Thymus (tissue), 11 donors: Measurements from ENCODE around the gene RBFOX2. TPM values are rescaled to one million over a fixed set of nuclear protein-coding genes. Genes with fewer than 3 reads are reported as not detected.
A peak's percentile ranks its signal among the peaks of the same experiment; 100 is the strongest.

Source experiments
- DNase-seq, 9 donors: peaks; one replicate each; pipeline ENCODE4 v3.0.0-alpha.2; 2013; ENCODE audit warnings: low spot score in 9 of 9, low read depth in 6 of 9, missing footprints in 1 of 9
- H3K27ac ChIP-seq, 2 donors: one replicate each; pipeline ENCODE4 v1.5.1; 2013; ENCODE audit warnings: control low read depth in 1 of 2, low read depth in 1 of 2, low read length in 1 of 2, mild to moderate bottlenecking in 1 of 2, moderate library complexity in 1 of 2
- H3K27me3 ChIP-seq, 2 donors: one replicate each; pipeline ENCODE4 v1.5.1; 2013; ENCODE audit warnings: low read length in 1 of 2; ENCODE audit not compliant: control insufficient read depth in 2 of 2, insufficient read depth in 1 of 2
- H3K36me3 ChIP-seq, 2 donors: one replicate each; pipeline ENCODE4 v1.5.1; 2013; ENCODE audit warnings: low read length in 1 of 2, mild to moderate bottlenecking in 1 of 2, moderate library complexity in 1 of 2; ENCODE audit not compliant: control insufficient read depth in 2 of 2, insufficient read depth in 2 of 2
- H3K4me1 ChIP-seq, 2 donors: one replicate each; pipeline ENCODE4 v1.5.1; 2013; ENCODE audit warnings: low read length in 2 of 2; ENCODE audit not compliant: control insufficient read depth in 2 of 2, insufficient read depth in 2 of 2
- H3K4me3 ChIP-seq, 2 donors: one replicate each; pipeline ENCODE4 v1.5.1; 2013; ENCODE audit warnings: low read length in 2 of 2, control low read depth in 1 of 2, mild to moderate bottlenecking in 1 of 2
- H3K9me3 ChIP-seq, 2 donors: one replicate each; pipeline ENCODE4 v1.5.1; 2013; ENCODE audit warnings: low read length in 1 of 2, mild to moderate bottlenecking in 1 of 2; ENCODE audit not compliant: control insufficient read depth in 2 of 2, insufficient read depth in 1 of 2
- WGBS: extraction: QIAGEN DNeasy Blood & Tissue Kit; methylation state at CpG from one replicate; pipeline ENCODE4 v1.1.7; 2013; 5-methylcytosine and 5-hydroxymethylcytosine counted together
- polyA plus RNA-seq: library from polyadenylated mRNA; stranded (reverse); fragments of 200-250 nt; gene quantifications from one replicate; pipeline ENCODE4 v1.2.3, GENCODE V29; 2013
- total RNA-seq: library from RNA; stranded (reverse); fragments of 120-200 nt; gene quantifications from one replicate; pipeline ENCODE4 v1.2.4, GENCODE V29; 2013
- donor health status: healthy.

The RBFOX2 gene
- total and polyA plus RNA-seq, 2 donors = 10.2 to 14.9 TPM

GRCh38 chr22:35783943-35784614 is 244.5 kb downstream of the RBFOX2 start:
- Histone ChIP-seq H3K27me3 (no peaks in the 10 kb centered on the region), H3K36me3 (no peaks in the 10 kb centered on the region), H3K4me1 (peaks cover 0 to 5% of the 10 kb centered on the region in 2 donors), H3K4me3 (no peak overlapping the region), H3K27ac (no peak overlapping the region), H3K9me3 (no peaks in the 10 kb centered on the region)
- DNase-seq = no peak
- 97% methylated on average over 11 of the region's 11 CpGs for WGBS

- Histone ChIP-seq H3K4me3 (no peak overlapping the region), H3K27me3 (no peaks in the 10 kb centered on the region), H3K9me3 (no peaks in the 10 kb centered on the region), H3K27ac (no peak overlapping the region), H3K36me3 (no peaks in the 10 kb centered on the region), H3K4me1 (peaks cover 0 to 5% of the 10 kb centered on the region in 2 donors)
- no peak for DNase-seq
- WGBS = over 99% methylated on average over 5 of the region's 5 CpGs
These were observed 246.1 kb downstream of the RBFOX2 start for GRCh38 chr22:35782504-35782903.

DNA sequence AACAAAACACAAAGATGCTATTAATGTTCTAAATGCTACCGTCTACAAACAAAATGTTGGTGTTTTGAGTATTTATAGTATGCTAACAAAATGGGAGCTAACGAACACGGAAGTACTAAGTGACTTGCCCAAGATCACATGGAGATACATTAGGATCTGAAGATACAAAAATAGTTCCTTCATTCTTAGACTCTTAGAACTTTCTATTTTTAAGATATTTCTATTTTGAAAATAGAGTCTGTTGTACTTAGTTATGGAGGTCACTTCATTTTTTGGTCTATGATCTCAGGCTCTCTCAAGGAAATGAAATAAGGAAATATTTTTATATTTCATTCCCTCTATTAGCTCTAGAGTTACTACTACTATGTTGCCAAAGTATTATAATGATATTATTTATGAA is 246.7 kb downstream of the RBFOX2 start:
- Histone ChIP-seq H3K4me3 (no peak overlapping the region), H3K27me3 (no peaks in the 10 kb centered on the region), H3K4me1 (peaks cover 0 to 5% of the 10 kb centered on the region in 2 donors), H3K9me3 (no peaks in the 10 kb centered on the region), H3K27ac (no peak overlapping the region), H3K36me3 (no peaks in the 10 kb centered on the region)
- WGBS = 98% methylated on average over 3 of the region's 3 CpGs
- DNase-seq = no peak

DNA sequence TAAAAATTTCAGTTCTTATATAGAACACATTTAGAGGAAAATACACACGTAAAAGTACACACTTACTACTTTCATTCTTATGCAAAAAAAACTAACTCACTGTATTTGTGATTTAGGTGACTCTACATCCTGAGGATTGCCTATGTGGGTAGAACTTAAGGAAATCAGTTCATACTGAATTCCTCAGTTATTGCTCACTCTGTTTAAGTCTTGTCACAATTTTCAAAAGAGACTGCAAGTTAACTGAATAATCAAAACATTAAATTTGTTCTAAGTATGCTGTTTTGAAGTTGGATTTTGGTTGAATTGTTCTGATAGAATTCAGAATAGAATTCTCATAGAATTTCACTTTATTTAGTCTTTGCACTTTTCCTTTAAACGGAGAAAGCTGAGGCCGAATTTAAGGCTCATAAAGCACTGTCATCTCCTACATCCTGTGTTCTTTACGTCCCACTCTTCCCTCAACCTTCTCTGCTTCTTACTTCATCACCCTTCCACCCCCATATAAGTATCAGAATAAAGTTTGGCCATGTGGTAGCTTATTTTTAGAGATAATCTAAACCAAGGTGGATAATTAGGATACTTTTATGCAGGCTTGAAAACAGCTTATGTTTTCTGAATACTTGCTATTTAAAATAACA is 251.2 kb downstream of the RBFOX2 start:
- H3K4me1 ChIP-seq = no peaks in the 10 kb centered on the region
- 98% methylated on average over 4 of the region's 4 CpGs for WGBS
- H3K27ac ChIP-seq = no peak overlapping the region
- DNase-seq = no peak
- H3K9me3 ChIP-seq = no peaks in the 10 kb centered on the region
- no peaks in the 10 kb centered on the region for H3K36me3 ChIP-seq
- no peak overlapping the region for H3K4me3 ChIP-seq
- no peaks in the 10 kb centered on the region for H3K27me3 ChIP-seq

DNA sequence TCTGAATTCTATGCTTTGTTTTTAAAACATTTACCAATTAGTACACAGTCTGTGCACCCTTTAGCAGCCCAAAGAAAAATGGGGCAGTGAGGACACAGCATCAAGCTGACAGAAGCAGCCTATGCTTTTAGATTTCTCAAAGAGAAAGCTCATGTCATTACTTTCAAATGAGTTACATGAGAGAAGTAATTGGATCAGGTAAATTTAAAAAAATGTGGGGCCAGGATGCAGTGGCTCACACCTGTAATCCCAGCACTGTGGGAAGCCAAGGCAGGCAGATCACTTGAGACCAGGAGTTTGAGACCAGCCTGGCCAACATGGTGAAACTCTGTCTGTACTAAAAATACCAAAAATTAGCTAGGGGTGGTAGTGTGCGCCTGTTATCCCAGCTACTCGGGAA is 253.3 kb downstream of the RBFOX2 start:
- H3K9me3 ChIP-seq = no peaks in the 10 kb centered on the region
- no peak overlapping the region for H3K4me3 ChIP-seq
- H3K36me3 ChIP-seq = no peaks in the 10 kb centered on the region
- H3K4me1 ChIP-seq = no peaks in the 10 kb centered on the region
- DNase-seq = no peak
- H3K27me3 ChIP-seq = no peaks in the 10 kb centered on the region
- WGBS = 95% methylated on average over 2 of the region's 2 CpGs
- H3K27ac ChIP-seq = no peak overlapping the region

DNA sequence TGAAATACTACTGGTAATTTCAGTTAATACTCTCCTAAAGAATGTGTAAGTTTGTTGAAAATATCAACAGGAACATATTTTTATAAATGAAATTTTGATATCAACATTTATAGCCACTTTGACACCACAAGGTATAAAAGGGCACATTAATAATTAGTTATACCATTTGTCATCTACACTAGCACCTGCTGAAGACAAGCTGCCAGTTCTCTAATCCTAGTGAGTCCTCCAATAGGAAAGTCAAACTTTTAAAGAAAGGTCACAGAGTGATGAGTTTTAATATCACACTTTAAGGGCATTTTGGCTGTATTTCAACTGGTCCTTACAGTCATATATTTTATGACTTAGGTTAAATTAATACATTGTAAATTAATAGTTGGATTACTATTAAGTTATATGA is 258.6 kb downstream of the RBFOX2 start:
- Histone ChIP-seq H3K9me3 (no peaks in the 10 kb centered on the region), H3K27me3 (no peaks in the 10 kb centered on the region), H3K27ac (no peak overlapping the region), H3K4me3 (no peak overlapping the region), H3K4me1 (no peaks in the 10 kb centered on the region), H3K36me3 (no peaks in the 10 kb centered on the region)
- no peak for DNase-seq

DNA sequence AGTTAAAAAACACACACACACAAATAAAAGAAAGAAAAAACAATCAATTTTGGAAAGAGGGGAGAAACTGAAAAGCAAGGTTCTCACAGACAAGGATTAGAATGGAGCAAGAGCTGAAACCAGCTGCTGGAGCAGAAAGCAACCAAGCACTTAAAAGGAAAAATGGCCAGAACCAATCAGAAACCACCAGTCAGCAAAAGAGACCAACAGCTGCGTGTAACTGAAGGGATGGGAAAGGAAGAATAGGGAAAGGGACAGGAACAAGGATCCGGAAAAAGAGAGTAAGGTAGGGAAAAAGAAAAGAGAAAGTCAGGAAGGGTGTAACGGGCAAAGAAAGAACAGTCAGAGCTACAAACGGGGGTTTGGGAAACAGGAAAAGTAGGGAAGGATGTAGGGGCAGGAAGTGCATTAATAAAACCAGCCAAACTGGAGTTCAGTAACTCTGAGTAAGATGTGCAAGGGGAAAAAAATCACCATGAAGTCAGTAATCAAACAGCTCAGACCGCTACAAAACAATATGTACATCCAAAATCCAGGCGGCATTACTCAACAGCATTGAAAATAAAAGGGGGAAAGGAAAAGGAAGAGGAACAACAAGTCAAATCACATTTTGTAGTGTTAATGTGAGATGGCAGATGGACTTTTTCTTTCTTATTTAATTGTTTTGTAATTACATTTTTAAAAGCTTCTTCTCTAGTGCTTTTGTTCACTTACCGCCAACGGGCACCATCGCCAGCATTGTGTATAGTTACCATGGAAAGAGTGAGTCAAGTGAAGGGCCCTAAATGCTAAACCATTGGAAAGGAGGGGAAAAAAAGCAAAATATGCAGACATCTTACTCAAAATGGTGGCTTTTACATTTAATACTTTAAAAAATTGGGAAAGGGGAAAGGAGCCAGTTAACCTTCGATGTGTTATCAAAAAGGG is 261.7 kb downstream of the RBFOX2 start:
- H3K27ac ChIP-seq = no peak overlapping the region
- DNase-seq = no peak

GRCh38 chr22:35761037-35761436 is 267.6 kb downstream of the RBFOX2 start:
- H3K9me3 ChIP-seq = no peaks in the 10 kb centered on the region

More for the DNA sequence above, 261.7 kb downstream of the RBFOX2 start:
- whole genome bisulfite sequencing = 96% methylated on average over 10 of the region's 10 CpGs
- H3K9me3 ChIP-seq = no peaks in the 10 kb centered on the region
- no peak overlapping the region for H3K4me3 ChIP-seq
- H3K27me3 ChIP-seq = no peaks in the 10 kb centered on the region
- no peaks in the 10 kb centered on the region for H3K36me3 ChIP-seq
- H3K4me1 ChIP-seq = no peaks in the 10 kb centered on the region

GRCh38 chr22:35758394-35758793 is 270.2 kb downstream of the RBFOX2 start:
- DNase-seq = no peak
- Histone ChIP-seq H3K27me3 (no peaks in the 10 kb centered on the region), H3K36me3 (no peaks in the 10 kb centered on the region), H3K4me1 (no peaks in the 10 kb centered on the region), H3K4me3 (no peak overlapping the region), H3K9me3 (no peaks in the 10 kb centered on the region), H3K27ac (no peak overlapping the region)
- WGBS = 95% methylated on average over 1 of the region's 1 CpG

More at GRCh38 chr22:35761037-35761436, 267.6 kb downstream of the RBFOX2 start:
- H3K27me3 ChIP-seq = no peaks in the 10 kb centered on the region
- H3K4me3 ChIP-seq = no peak overlapping the region
- no peaks in the 10 kb centered on the region for H3K4me1 ChIP-seq
- peak in 1 of 9 donors; percentile 27 for DNase-seq
- H3K27ac ChIP-seq = no peak overlapping the region
- no peaks in the 10 kb centered on the region for H3K36me3 ChIP-seq
- WGBS = 99% methylated on average over 1 of the region's 1 CpG
